Gastrocnemius medialis (tissue), 4 donors: ENCODE data around the gene GABBR2. TPM values are rescaled to one million over a fixed set of nuclear protein-coding genes. Genes with fewer than 3 reads are reported as not detected.

Experiments used
- ATAC-seq, 2 donors: fragments of 150-250 bp; one replicate each; pipeline ENCODE4 v1.9.1; 2016
- DNase-seq, 2 donors: peaks; one replicate each; pipeline ENCODE4 v3.0.0-alpha.2; 2019
- H3K27ac ChIP-seq, 4 donors: fragments of 200-600 bp; sonication (generic); 1 replicate in 1 of 4; 2 replicates in 3 of 4; pipeline ENCODE4 v1.5.1; 2016 to 2018; ENCODE audit warnings: mild to moderate bottlenecking in 2 of 4, moderate library complexity in 1 of 4
- H3K27me3 ChIP-seq, 3 donors: fragments of 200-600 bp; sonication (generic) in 2 of 3; 1 replicate in 1 of 3; 2 replicates in 2 of 3; pipeline versions ENCODE4 v1.5.1 to v1.6.0; 2016 to 2019; ENCODE audit warnings: mild to moderate bottlenecking in 1 of 3, moderate library complexity in 1 of 3
- H3K36me3 ChIP-seq, 2 donors: fragments of 200-600 bp; sonication (generic) in 1 of 2; one replicate each; pipeline ENCODE4 v1.5.1; 2017 to 2018
- H3K4me1 ChIP-seq, 2 donors: fragments of 200-600 bp; sonication (generic) in 1 of 2; one replicate each; pipeline ENCODE4 v1.5.1; 2016 to 2017; ENCODE audit warnings: mild to moderate bottlenecking in 2 of 2
- H3K4me3 ChIP-seq, 4 donors: fragments of 200-600 bp; sonication (generic) in 3 of 4; 1 replicate in 1 of 4; 2 replicates in 3 of 4; pipeline ENCODE4 v1.5.1; 2016 to 2019; ENCODE audit warnings: mild to moderate bottlenecking in 2 of 4
- H3K9me3 ChIP-seq, 3 donors: fragments of 200-600 bp; sonication (generic) in 2 of 3; 1 replicate in 1 of 3; 2 replicates in 2 of 3; pipeline ENCODE4 v1.5.1; 2016 to 2019
- POLR2A ChIP-seq, 2 donors: fragments of 450-650 bp; IDR thresholded peaks; one replicate each; pipeline ENCODE4 v1.6.1; 2017; ENCODE audit warnings: antibody characterized with exemption in 2 of 2, mild to moderate bottlenecking in 2 of 2, moderate library complexity in 2 of 2
- in situ Hi-C, 4 donors: fragments of 200-750 bp; cut with MboI; loops; one replicate each; pipeline versions ENCODE4 v1.15.0 to v1.8.0; 2017; ENCODE audit warnings: low sequenced_read_pairs in 4 of 4
- intact Hi-C: fragments of 100-400 bp; cut with DNase I; formaldehyde crosslinking; loops from one replicate; pipeline ENCODE4 v1.15.1; 2023; ENCODE audit warnings: low total_unique reads
- total RNA-seq, 4 donors: library from RNA; depleted of rRNA; stranded (reverse); fragments of >200 nt; gene quantifications; one replicate each; pipeline versions ENCODE4 v1.1.0 to v1.2.3, GENCODE V29; 2016
- TF ChIP-seq, protein P1 (sequence below), 5 experiments: fragments of 450-650 bp in 3 of 5; fragments of 200-600 bp in 2 of 5; sonication (generic) in 2 of 5; IDR thresholded peaks in 4 of 5; conservative IDR thresholded peaks in 1 of 5; 1 replicate in 4 of 5; 2 replicates in 1 of 5; pipeline ENCODE4 v1.5.1; 2016 to 2019; ENCODE audit warnings: antibody characterized with exemption in 5 of 5, mild to moderate bottlenecking in 3 of 5, moderate library complexity in 3 of 5

Gene GABBR2
- total RNA-seq, 4 donors from 2014 or later: 0.46 to 0.80 TPM; not detected in 2

DNA sequence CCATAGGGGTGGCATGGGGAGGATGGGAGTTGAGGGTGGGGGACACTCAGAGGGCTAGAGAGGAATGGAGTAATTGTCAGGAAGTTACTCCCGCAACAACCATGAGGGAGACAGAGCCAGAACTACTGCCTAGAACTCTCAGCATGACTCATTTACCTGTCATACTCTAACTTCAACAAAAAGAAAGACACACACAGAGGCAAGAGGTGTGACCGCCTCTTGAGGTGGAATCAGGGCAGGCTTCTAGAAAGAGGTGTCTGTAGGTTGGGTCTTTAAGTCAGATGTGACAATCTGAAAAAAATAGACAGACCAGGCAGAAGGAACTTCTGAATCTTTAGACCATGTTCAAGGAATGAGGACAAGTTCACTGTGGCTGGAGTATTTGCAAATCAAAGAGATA, 73.4 kb downstream of the GABBR2 start:
- DNase-seq (no peak), ATAC-seq (no peak)
- Histone ChIP-seq H3K27ac (no peak overlapping the region), H3K36me3 (no peaks in the 10 kb centered on the region), H3K9me3 (no peaks in the 10 kb centered on the region), H3K27me3 (no peaks in the 10 kb centered on the region), H3K4me3 (no peak overlapping the region), H3K4me1 (no peaks in the 10 kb centered on the region)
- TF ChIP-seq POLR2A (IDR thresholded peaks at IDR 0.05): no peak
- TF ChIP-seq, protein P1, sequence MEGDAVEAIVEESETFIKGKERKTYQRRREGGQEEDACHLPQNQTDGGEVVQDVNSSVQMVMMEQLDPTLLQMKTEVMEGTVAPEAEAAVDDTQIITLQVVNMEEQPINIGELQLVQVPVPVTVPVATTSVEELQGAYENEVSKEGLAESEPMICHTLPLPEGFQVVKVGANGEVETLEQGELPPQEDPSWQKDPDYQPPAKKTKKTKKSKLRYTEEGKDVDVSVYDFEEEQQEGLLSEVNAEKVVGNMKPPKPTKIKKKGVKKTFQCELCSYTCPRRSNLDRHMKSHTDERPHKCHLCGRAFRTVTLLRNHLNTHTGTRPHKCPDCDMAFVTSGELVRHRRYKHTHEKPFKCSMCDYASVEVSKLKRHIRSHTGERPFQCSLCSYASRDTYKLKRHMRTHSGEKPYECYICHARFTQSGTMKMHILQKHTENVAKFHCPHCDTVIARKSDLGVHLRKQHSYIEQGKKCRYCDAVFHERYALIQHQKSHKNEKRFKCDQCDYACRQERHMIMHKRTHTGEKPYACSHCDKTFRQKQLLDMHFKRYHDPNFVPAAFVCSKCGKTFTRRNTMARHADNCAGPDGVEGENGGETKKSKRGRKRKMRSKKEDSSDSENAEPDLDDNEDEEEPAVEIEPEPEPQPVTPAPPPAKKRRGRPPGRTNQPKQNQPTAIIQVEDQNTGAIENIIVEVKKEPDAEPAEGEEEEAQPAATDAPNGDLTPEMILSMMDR (IDR thresholded peaks at IDR 0.05 in 4 of 5, conservative IDR thresholded peaks at IDR 0.05 in 1 of 5): no peak
- in situ Hi-C loops: no loop called here
- intact Hi-C loops: no loop called here

DNA sequence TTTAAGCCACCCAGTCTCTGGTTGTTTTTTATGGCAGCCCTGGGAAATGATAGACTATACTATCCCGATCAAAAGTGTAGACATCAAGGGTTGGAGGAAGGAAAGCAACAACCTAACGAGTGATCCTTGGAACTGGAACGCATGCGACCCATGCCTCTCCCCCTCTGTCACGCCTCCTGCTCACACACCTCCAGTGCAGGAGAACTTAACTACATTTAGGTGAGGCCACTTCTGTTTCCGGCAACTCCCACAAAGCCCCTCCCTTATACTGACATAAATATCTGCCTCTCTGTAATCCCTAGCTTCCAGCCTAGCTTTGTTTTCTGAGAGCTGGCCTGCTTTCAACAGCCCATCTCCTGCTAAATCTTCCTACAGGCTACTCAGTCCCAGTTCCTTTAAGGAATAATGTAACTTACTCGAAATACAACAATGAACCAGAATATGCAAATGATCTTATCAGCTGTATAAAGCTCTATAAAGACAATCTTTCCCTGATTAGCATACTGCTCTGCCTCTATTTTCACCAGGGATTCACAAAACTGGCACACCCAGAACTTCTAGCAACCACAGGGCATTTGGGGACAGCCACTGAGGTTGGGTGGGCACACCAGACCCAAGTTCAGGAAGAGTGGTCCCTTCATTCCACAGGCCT, 73.9 kb downstream of the GABBR2 start:
- in situ Hi-C loops: no loop called here
- no peak for ATAC-seq
- Histone ChIP-seq H3K27ac (no peak overlapping the region), H3K9me3 (no peaks in the 10 kb centered on the region), H3K36me3 (no peaks in the 10 kb centered on the region), H3K4me3 (no peak overlapping the region), H3K27me3 (no peaks in the 10 kb centered on the region), H3K4me1 (no peaks in the 10 kb centered on the region)
- intact Hi-C loops: no loop called here
- no peak for DNase-seq
- no peak for TF ChIP-seq POLR2A (IDR thresholded peaks at IDR 0.05)
- TF ChIP-seq, protein P1 (IDR thresholded peaks at IDR 0.05 in 4 of 5, conservative IDR thresholded peaks at IDR 0.05 in 1 of 5): no peak

DNA sequence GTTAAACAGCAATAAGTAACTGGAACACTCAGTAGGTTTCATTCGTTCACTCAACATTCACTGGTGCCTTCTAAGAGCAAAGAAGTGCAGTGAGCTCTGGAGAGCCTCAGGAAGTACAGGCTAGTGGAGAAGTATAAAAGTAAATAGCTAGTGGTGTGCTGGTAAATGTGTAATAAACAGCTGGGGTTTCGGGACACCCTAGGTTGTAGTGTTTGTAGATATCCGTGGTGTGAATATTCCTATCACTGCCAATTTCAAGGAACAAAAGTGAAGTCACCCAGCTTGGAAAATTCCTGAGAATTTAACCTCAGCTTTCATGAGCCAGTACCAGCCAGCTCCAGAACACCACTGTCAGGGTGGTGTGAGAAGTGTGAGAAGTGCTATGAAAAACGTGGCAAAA, 75.9 kb downstream of the GABBR2 start:
- intact Hi-C loops: no loop called here
- no peak overlapping the region for H3K4me3 ChIP-seq
- H3K36me3 ChIP-seq: no peaks in the 10 kb centered on the region
- no peaks in the 10 kb centered on the region for H3K27me3 ChIP-seq
- H3K4me1 ChIP-seq: no peaks in the 10 kb centered on the region
- H3K27ac ChIP-seq: no peak overlapping the region
- no peaks in the 10 kb centered on the region for H3K9me3 ChIP-seq
- in situ Hi-C loops: no loop called here
- DNase-seq (no peak), ATAC-seq (no peak)
- no peak for TF ChIP-seq POLR2A (IDR thresholded peaks at IDR 0.05)
- TF ChIP-seq, protein P1 (IDR thresholded peaks at IDR 0.05 in 4 of 5, conservative IDR thresholded peaks at IDR 0.05 in 1 of 5): no peak

DNA sequence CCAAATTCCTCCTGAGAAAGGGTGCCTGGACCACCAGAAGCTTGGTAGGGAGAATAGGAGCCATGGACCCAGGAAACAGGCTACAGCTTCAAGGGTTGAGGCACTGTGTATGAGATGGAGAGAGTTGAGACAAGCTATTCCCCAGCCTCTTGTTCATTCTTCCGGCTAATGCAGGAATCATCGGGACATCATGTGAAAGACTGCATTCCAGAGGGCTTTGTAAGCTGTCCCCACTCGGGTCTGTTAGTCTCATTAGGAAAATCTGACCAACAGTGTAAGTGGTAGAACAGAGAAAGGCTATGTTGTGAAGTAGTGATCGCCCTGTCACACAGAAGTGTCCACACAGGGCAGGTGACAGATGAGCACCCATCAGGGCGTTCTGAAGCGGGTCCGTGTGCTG, 81.4 kb downstream of the GABBR2 start:
- Histone ChIP-seq H3K9me3 (no peaks in the 10 kb centered on the region), H3K4me3 (no peak overlapping the region), H3K4me1 (no peaks in the 10 kb centered on the region), H3K36me3 (no peaks in the 10 kb centered on the region), H3K27me3 (peaks cover 0 to 3% (median 0%) of the 10 kb centered on the region in 3 donors), H3K27ac (no peak overlapping the region)
- TF ChIP-seq POLR2A (IDR thresholded peaks at IDR 0.05): no peak
- TF ChIP-seq, protein P1 (IDR thresholded peaks at IDR 0.05 in 4 of 5, conservative IDR thresholded peaks at IDR 0.05 in 1 of 5): no peak
- intact Hi-C loops: no loop called here
- DNase-seq (no peak), ATAC-seq (no peak)
- in situ Hi-C loops: no loop called here

DNA sequence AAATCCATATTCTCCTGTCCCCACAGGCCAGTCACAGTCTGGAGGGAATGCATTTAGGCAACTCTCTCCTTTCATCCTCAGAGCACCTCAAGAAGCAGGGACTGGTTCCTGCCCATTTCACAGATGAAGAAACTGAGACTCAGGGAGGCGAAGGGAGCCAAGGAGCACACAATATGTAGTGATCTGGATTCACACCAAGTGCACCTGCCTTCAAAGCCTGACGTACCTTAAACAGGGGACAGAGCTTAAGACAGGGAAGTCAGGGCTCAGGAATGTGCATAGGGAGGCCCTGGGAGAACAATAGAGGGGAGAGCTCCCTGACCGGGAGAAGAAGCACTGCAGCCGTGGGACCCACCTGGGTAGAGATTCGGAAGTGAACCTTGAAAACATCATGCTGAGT, 83.0 kb downstream of the GABBR2 start:
- H3K9me3 ChIP-seq: no peaks in the 10 kb centered on the region
- H3K36me3 ChIP-seq: no peaks in the 10 kb centered on the region
- H3K4me3 ChIP-seq: no peak overlapping the region
- in situ Hi-C loops (no loop called here), intact Hi-C loops (no loop called here)
- H3K27ac ChIP-seq: no peak overlapping the region
- DNase-seq: no peak
- ATAC-seq: no peak
- no peaks in the 10 kb centered on the region for H3K4me1 ChIP-seq
- no peak for TF ChIP-seq POLR2A (IDR thresholded peaks at IDR 0.05)
- peaks cover 0 to 3% (median 0%) of the 10 kb centered on the region in 3 donors for H3K27me3 ChIP-seq
